H1 (cell line): Measurements from ENCODE around the gene APOC3. TPM values are rescaled to one million over a fixed set of nuclear protein-coding genes. Genes with fewer than 3 reads are reported as not detected.

Experiments
- CTCF ChIA-PET: fragments of 300-600 bp; sonication (Branson Sonifier 250); formaldehyde crosslinking; loops from one replicate; lab custom pipeline; 2021; ENCODE audit not compliant: partially characterized antibody; lab: Charles Lee
- POLR2A ChIA-PET: fragments of 300-600 bp; sonication (Branson Sonifier 250); formaldehyde crosslinking; loops from one replicate; lab custom pipeline; 2021; ENCODE audit warnings: inconsistent platforms; ENCODE audit not compliant: partially characterized antibody; lab: Charles Lee
- DNase-seq, 2 experiments: peaks; one replicate each; pipeline versions ENCODE4 v3.0.0 to v3.0.0-alpha.2; 2010 to 2022; ENCODE audit warnings: low spot score in 2 of 2, low read depth in 1 of 2, mixed read lengths in 1 of 2
- FAIRE-seq: peaks from 2 replicates; lab custom pipeline; 2011; peaks lifted over from hg19 to GRCh38; lab: Jason Lieb, UNC
- H2AFZ ChIP-seq: 2 replicates; pipeline ENCODE4 v1.8.1; 2012; ENCODE audit warnings: low read length, inconsistent platforms
- H2AK5ac ChIP-seq: 2 replicates; pipeline ENCODE4 v1.6.1; 2013; ENCODE audit warnings: low read depth, low read length
- H2BK120ac ChIP-seq: replicated peaks from 2 replicates; pipeline ENCODE3; 2013; ENCODE audit warnings: low read depth, low read length, inconsistent platforms
- H2BK12ac ChIP-seq: 2 replicates; pipeline ENCODE4 v1.6.1; 2013; ENCODE audit warnings: low read depth, low read length
- H2BK15ac ChIP-seq: 2 replicates; pipeline ENCODE4 v1.6.1; 2013; ENCODE audit warnings: low read length
- H2BK20ac ChIP-seq: 2 replicates; pipeline ENCODE4 v1.6.1; 2013; ENCODE audit warnings: low read length
- H2BK5ac ChIP-seq: 2 replicates; pipeline ENCODE4 v1.6.1; 2013; ENCODE audit warnings: low read depth, low read length
- H3K14ac ChIP-seq: 2 replicates; pipeline ENCODE4 v1.6.1; 2013; ENCODE audit warnings: inconsistent platforms; ENCODE audit not compliant: insufficient read length
- H3K18ac ChIP-seq: 2 replicates; pipeline ENCODE4 v1.6.1; 2013; ENCODE audit warnings: low read length; ENCODE audit errors: extremely low read depth
- H3K23ac ChIP-seq: 2 replicates; pipeline ENCODE4 v1.6.1; 2013; ENCODE audit warnings: inconsistent platforms; ENCODE audit not compliant: insufficient read length
- H3K23me2 ChIP-seq: 2 replicates; pipeline ENCODE4 v1.6.1; 2013; ENCODE audit warnings: low read depth, low read length
- H3K27ac ChIP-seq: 2 replicates; pipeline ENCODE4 v1.6.1; 2011; ENCODE audit warnings: low read depth, low read length, inconsistent platforms
- H3K27me3 ChIP-seq, 4 experiments: replicated peaks in 1 of 4; 1 replicate in 1 of 4; 2 replicates in 3 of 4; pipeline versions ENCODE4 v1.6.1 to v1.8.1; 2011 to 2013; ENCODE audit warnings: low read length in 3 of 4, mild to moderate bottlenecking in 3 of 4, inconsistent platforms in 2 of 4, mixed read lengths in 2 of 4, moderate library complexity in 1 of 4; ENCODE audit not compliant: control insufficient read depth in 3 of 4, insufficient read depth in 3 of 4; ENCODE audit errors: extremely low read depth in 1 of 4
- H3K36me3 ChIP-seq, 4 experiments: 2 replicates each; pipeline versions ENCODE4 v1.6.1 to v1.8.1; 2011 to 2013; ENCODE audit warnings: mild to moderate bottlenecking in 4 of 4, low read length in 3 of 4, moderate library complexity in 2 of 4, control low read depth in 1 of 4, inconsistent platforms in 1 of 4; ENCODE audit not compliant: insufficient read depth in 4 of 4, control insufficient read depth in 2 of 4
- H3K4ac ChIP-seq: replicated peaks from 2 replicates; pipeline ENCODE3; 2013; ENCODE audit warnings: low read length, low read depth, mixed read lengths, inconsistent platforms; ENCODE audit not compliant: insufficient read length
- H3K4me1 ChIP-seq, 4 experiments: replicated peaks in 1 of 4; 1 replicate in 1 of 4; 2 replicates in 3 of 4; pipeline versions ENCODE4 v1.6.1 to v1.8.1; 2011 to 2013; ENCODE audit warnings: low read length in 3 of 4, inconsistent platforms in 2 of 4, mixed read lengths in 1 of 4; ENCODE audit not compliant: insufficient read depth in 4 of 4, control insufficient read depth in 3 of 4
- H3K4me2 ChIP-seq, 2 experiments: 2 replicates each; pipeline versions ENCODE4 v1.6.1 to v1.8.1; 2011 to 2013; ENCODE audit warnings: low read depth in 2 of 2, low read length in 2 of 2, control low read depth in 1 of 2, inconsistent platforms in 1 of 2, mild to moderate bottlenecking in 1 of 2; ENCODE audit not compliant: insufficient read depth in 1 of 2
- H3K4me3 ChIP-seq, 4 experiments: fragments of 200-600, 300-600 bp in 1 of 4; sonication (generic), shearing (Covaris generic), sonication (Bioruptor Twin) in 1 of 4; 2 replicates each; pipeline versions ENCODE4 v1.5.1 to v1.8.1; 2011 to 2016; ENCODE audit warnings: low read length in 4 of 4, low read depth in 3 of 4, control low read depth in 2 of 4, inconsistent platforms in 2 of 4, mild to moderate bottlenecking in 2 of 4, mixed read lengths in 1 of 4, moderate library complexity in 1 of 4; ENCODE audit not compliant: insufficient read depth in 2 of 4; ENCODE audit errors: extremely low read depth in 1 of 4
- H3K56ac ChIP-seq: replicated peaks from 2 replicates; pipeline ENCODE3; 2013; ENCODE audit warnings: low read depth, mild to moderate bottlenecking, mixed read lengths, low read length, inconsistent platforms; ENCODE audit not compliant: insufficient read length
- H3K79me1 ChIP-seq: 2 replicates; pipeline ENCODE4 v1.6.1; 2013; ENCODE audit warnings: low read depth, low read length, control low read depth
- H3K79me2 ChIP-seq, 2 experiments: 2 replicates each; pipeline versions ENCODE4 v1.6.1 to v1.8.1; 2012 to 2013; ENCODE audit warnings: low read length in 2 of 2, mild to moderate bottlenecking in 2 of 2, inconsistent platforms in 1 of 2; ENCODE audit not compliant: insufficient read depth in 2 of 2, control insufficient read depth in 1 of 2
- H3K9ac ChIP-seq, 4 experiments: replicated peaks in 1 of 4; 1 replicate in 1 of 4; 2 replicates in 3 of 4; pipeline versions ENCODE4 v1.6.1 to v1.8.1; 2011 to 2013; ENCODE audit warnings: low read depth in 3 of 4, low read length in 3 of 4, control low read depth in 2 of 4, mild to moderate bottlenecking in 2 of 4, moderate library complexity in 2 of 4, inconsistent platforms in 1 of 4; ENCODE audit errors: extremely low read depth in 1 of 4
- H3K9me3 ChIP-seq, 2 experiments: 2 replicates each; pipeline versions ENCODE4 v1.6.1 to v1.8.1; 2012 to 2013; ENCODE audit warnings: mild to moderate bottlenecking in 2 of 2, moderate library complexity in 2 of 2, control low read depth in 1 of 2, inconsistent platforms in 1 of 2, low read depth in 1 of 2, low read length in 1 of 2, mixed read lengths in 1 of 2; ENCODE audit not compliant: insufficient read depth in 2 of 2
- H4K20me1 ChIP-seq, 2 experiments: replicated peaks in 1 of 2; 2 replicates each; pipeline versions ENCODE3 to v1.8.1; 2011 to 2013; ENCODE audit warnings: inconsistent platforms in 2 of 2, low read length in 2 of 2, mild to moderate bottlenecking in 1 of 2; ENCODE audit not compliant: insufficient read depth in 2 of 2, control insufficient read depth in 1 of 2
- H4K5ac ChIP-seq: 2 replicates; pipeline ENCODE4 v1.6.1; 2013; ENCODE audit warnings: low read length, low read depth, mixed read lengths, inconsistent platforms; ENCODE audit not compliant: insufficient read length
- H4K8ac ChIP-seq: 2 replicates; pipeline ENCODE4 v1.8.0; 2013; ENCODE audit warnings: mild to moderate bottlenecking, moderate library complexity, low read length, inconsistent platforms; ENCODE audit not compliant: insufficient read depth; ENCODE audit errors: extremely low read depth
- H4K91ac ChIP-seq: replicated peaks from 2 replicates; pipeline ENCODE3; 2013; ENCODE audit warnings: low read length, mixed read lengths, inconsistent platforms; ENCODE audit not compliant: insufficient read length
- GTF2F1 ChIP-seq: IDR thresholded peaks from 2 replicates; pipeline ENCODE4 v1.6.1; 2012; ENCODE audit warnings: low read depth, low read length, improper control_type of control experiment, borderline replicate concordance
- HDAC6 ChIP-seq: IDR thresholded peaks from one replicate; pipeline ENCODE4 v1.7.1; 2012; ENCODE audit warnings: low read depth, mild to moderate bottlenecking, inconsistent platforms, low read length, moderate library complexity
- RXRA ChIP-seq: IDR thresholded peaks from 2 replicates; pipeline ENCODE4 v1.6.1; 2011; ENCODE audit warnings: low read depth, mild to moderate bottlenecking, low read length, moderate library complexity; ENCODE audit not compliant: insufficient read depth
- SIRT6 ChIP-seq: IDR thresholded peaks from one replicate; pipeline ENCODE4 v1.7.1; 2012; ENCODE audit warnings: low read length, inconsistent platforms
- WGBS, 2 experiments: shearing (Covaris generic) in 1 of 2; methylation state at CpG; one replicate each; pipeline versions ENCODE4 v1.1.6 to v1.1.7; 2013 to 2015; ENCODE audit warnings: low lambda C conversion rate in 2 of 2, mixed read lengths in 2 of 2, inconsistent platforms in 1 of 2, low coverage in 1 of 2, missing lambda C conversion rate in 1 of 2; ENCODE audit not compliant: insufficient replicate concordance in 2 of 2, insufficient coverage in 1 of 2, insufficient read length in 1 of 2; ENCODE audit errors: extremely low coverage in 1 of 2, missing lambda C conversion rate in 1 of 2; 5-methylcytosine and 5-hydroxymethylcytosine counted together
- polyA plus RNA-seq, 7 experiments: library from polyadenylated mRNA; depleted of rRNA in 3 of 7; stranded (reverse) in 5 of 7; unstranded in 2 of 7; fragments of >200 nt in 5 of 7; fragments of 200-250 nt in 2 of 7; gene quantifications; 1 replicate in 5 of 7; 2 replicates in 1 of 7; 4 replicates in 1 of 7; pipeline versions ENCODE4 v1.2.1 to v1.2.3, GENCODE V29; 2011 to 2013; ENCODE audit warnings: missing spikeins in 2 of 7, mixed read lengths in 2 of 7
- total RNA-seq: library from RNA; stranded (reverse); fragmentation: NEBNext Ultra II Directional; extraction: Animal tissue kit (Norgen Biotek cat#: 25700); gene quantifications from 2 replicates; pipeline ENCODE4 v1.2.1, GENCODE V29; 2021

The APOC3 gene
- total and polyA plus RNA-seq, 2 of the 8 experiments (the other 6 are each of a cell fraction or from before 2014, with no cell fraction given), result not detected

DNA sequence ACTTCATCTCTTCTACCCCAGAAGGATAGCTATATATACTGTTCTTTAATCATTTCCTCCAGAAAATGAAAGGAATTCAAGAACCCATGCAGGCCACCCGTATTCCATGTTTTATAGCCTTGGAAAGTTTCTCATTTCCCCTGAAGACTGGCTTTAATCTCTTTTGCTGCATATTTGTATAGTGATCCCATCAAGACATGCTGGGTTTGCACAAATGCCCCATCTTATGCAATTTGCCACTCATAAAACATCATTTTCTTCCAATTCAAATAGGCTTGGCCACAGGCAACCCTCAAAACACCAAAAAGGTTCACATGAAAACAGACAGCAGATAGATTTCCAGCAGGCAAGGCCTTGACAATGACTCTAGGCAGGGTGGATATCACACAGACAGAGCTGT lies 36.0 kb downstream of the APOC3 start:
- H3K9ac ChIP-seq, result no peak overlapping the region
- WGBS, 2 experiments, result 82% methylated on average over 1 of the region's 1 CpG; no CpG with 5 or more reads in 1 of the 2 experiments
- CTCF ChIA-PET, result interaction anchor here (1.3 to 6.2 kb wide), 2 partner anchors 14 to 361 kb away, joined by 3 to 37 read pairs; no protein-coding TSS in a partner anchor
- no peak overlapping the region for H2AK5ac ChIP-seq
- H3K4ac ChIP-seq, result no peak overlapping the region
- no peaks in the 10 kb centered on the region for H3K23me2 ChIP-seq
- H3K4me1 ChIP-seq, result no peaks in the 10 kb centered on the region
- no peak overlapping the region for H3K56ac ChIP-seq
- H3K14ac ChIP-seq, result no peak overlapping the region
- H3K79me1 ChIP-seq, result no peaks in the 10 kb centered on the region
- no peak overlapping the region for H2BK120ac ChIP-seq
- no peak overlapping the region for H3K23ac ChIP-seq
- H2BK12ac ChIP-seq, result no peak overlapping the region
- H3K27me3 ChIP-seq, result no peaks in the 10 kb centered on the region
- H4K5ac ChIP-seq, result no peak overlapping the region
- no peak for FAIRE-seq
- no peak overlapping the region for H3K4me3 ChIP-seq
- H3K79me2 ChIP-seq, result no peaks in the 10 kb centered on the region
- no peak overlapping the region for H4K91ac ChIP-seq
- peaks cover 0 to 3% of the 10 kb centered on the region in 2 experiments for H4K20me1 ChIP-seq
- no peak overlapping the region for H2BK5ac ChIP-seq
- no peaks in the 10 kb centered on the region for H3K9me3 ChIP-seq
- DNase-seq, result no peak
- H3K18ac ChIP-seq, result no peak overlapping the region
- no peak overlapping the region for H3K27ac ChIP-seq
- H2AFZ ChIP-seq, result no peak overlapping the region
- no peak overlapping the region for H3K4me2 ChIP-seq
- peaks cover 0 to 55% (median 38%) of the 10 kb centered on the region in 4 experiments; a peak in 7 of 8 replicates for H3K36me3 ChIP-seq
- POLR2A ChIA-PET, result no interaction called here
- TF ChIP-seq HDAC6 (no peak), RXRA (no peak), SIRT6 (no peak), GTF2F1 (no peak)
- no peak overlapping the region for H2BK15ac ChIP-seq
- H2BK20ac ChIP-seq, result no peak overlapping the region
- H4K8ac ChIP-seq, result no peak overlapping the region
